Esophagus (tissue), 2 donors: ENCODE data around the gene FFAR4. TPM values are rescaled to one million over a fixed set of nuclear protein-coding genes. Genes with fewer than 3 reads are reported as not detected.

Source experiments
- H3K27ac ChIP-seq, 2 donors: one replicate each; pipeline ENCODE4 v1.5.1; 2013; ENCODE audit warnings: low read depth in 2 of 2, mild to moderate bottlenecking in 2 of 2, inconsistent platforms in 1 of 2, low read length in 1 of 2, moderate library complexity in 1 of 2
- H3K27me3 ChIP-seq, 2 donors: one replicate each; pipeline ENCODE4 v1.6.1; 2013; ENCODE audit warnings: low read length in 2 of 2, control low read depth in 1 of 2, mild to moderate bottlenecking in 1 of 2; ENCODE audit not compliant: insufficient read depth in 2 of 2, control insufficient read depth in 1 of 2
- H3K36me3 ChIP-seq, 2 donors: one replicate each; pipeline ENCODE4 v1.6.1; 2013; ENCODE audit warnings: low read length in 1 of 2; ENCODE audit not compliant: control insufficient read depth in 2 of 2, insufficient read depth in 2 of 2
- H3K4me1 ChIP-seq, 2 donors: one replicate each; pipeline ENCODE4 v1.6.1; 2013; ENCODE audit warnings: low read length in 1 of 2; ENCODE audit not compliant: control insufficient read depth in 2 of 2, insufficient read depth in 2 of 2
- H3K4me3 ChIP-seq, 2 donors: one replicate each; pipeline ENCODE4 v1.5.1; 2013; ENCODE audit warnings: low read length in 2 of 2, mild to moderate bottlenecking in 2 of 2, low read depth in 1 of 2, moderate library complexity in 1 of 2
- H3K9me3 ChIP-seq, 2 donors: one replicate each; pipeline ENCODE4 v1.6.1; 2013; ENCODE audit warnings: mild to moderate bottlenecking in 2 of 2, low read depth in 1 of 2, low read length in 1 of 2, moderate library complexity in 1 of 2; ENCODE audit not compliant: control insufficient read depth in 2 of 2, insufficient read depth in 1 of 2
- WGBS, 2 donors: extraction: QIAGEN DNeasy Blood & Tissue Kit; methylation state at CpG; one replicate each; pipeline ENCODE4 v1.1.7; 2013; 5-methylcytosine and 5-hydroxymethylcytosine counted together
- polyA plus RNA-seq, 2 donors: library from polyadenylated mRNA; stranded (reverse); fragments of 200-250 nt; gene quantifications; one replicate each; pipeline ENCODE4 v1.2.3, GENCODE V29; 2013
- donor health status: healthy with polysubstance abuse.
- donor health status: Bipolar disorder and iron deficiency.

The FFAR4 gene
- polyA plus RNA-seq, 2 donors = 0.08 to 0.15 TPM

- Histone ChIP-seq H3K9me3 (peaks cover 0 to 3% of the 10 kb centered on the region in 2 donors), H3K4me3 (no peak overlapping the region), H3K36me3 (no peaks in the 10 kb centered on the region), H3K4me1 (peaks cover 3 to 5% of the 10 kb centered on the region in 2 donors), H3K27me3 (peaks cover 8 to 10% of the 10 kb centered on the region in 2 donors), H3K27ac (no peak overlapping the region)
- WGBS, 2 donors = 89 to 93% methylated on average over 4 of the region's 4 CpGs
Observed at GRCh38 chr10:93596539-93596938, 30.1 kb downstream of the FFAR4 start.

GRCh38 chr10:93597075-93597599 lies 30.7 kb downstream of the FFAR4 start:
- Histone ChIP-seq H3K27me3 (peaks cover 10% of the 10 kb centered on the region in 2 donors), H3K36me3 (no peaks in the 10 kb centered on the region), H3K9me3 (peaks cover 0 to 3% of the 10 kb centered on the region in 2 donors), H3K4me1 (peaks cover 3 to 5% of the 10 kb centered on the region in 2 donors), H3K27ac (no peak overlapping the region), H3K4me3 (no peak overlapping the region)
- 87% methylated on average over 1 of the region's 1 CpG for WGBS, 2 donors

DNA sequence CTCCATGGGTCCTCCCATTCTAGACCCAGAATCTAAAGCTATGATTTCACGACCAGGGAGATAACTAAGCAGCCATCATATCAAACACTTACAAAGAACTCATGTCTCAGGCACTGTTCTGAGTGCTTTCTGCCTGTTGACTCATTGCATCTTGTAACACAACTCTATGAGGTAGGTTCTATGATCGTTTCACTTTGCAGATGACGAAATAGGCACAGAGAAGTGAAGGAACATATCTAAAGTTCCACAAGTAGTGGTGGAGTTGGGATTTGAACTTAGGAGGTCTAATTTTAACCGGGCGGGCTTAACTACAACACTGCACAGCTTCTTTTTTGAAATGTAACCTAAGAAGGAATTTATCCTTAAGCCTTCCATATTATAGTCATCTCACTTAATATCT lies 31.7 kb downstream of the FFAR4 start:
- Histone ChIP-seq H3K4me3 (no peak overlapping the region), H3K36me3 (no peaks in the 10 kb centered on the region), H3K4me1 (peaks cover 3 to 5% of the 10 kb centered on the region in 2 donors), H3K27me3 (peaks cover 10% of the 10 kb centered on the region in 2 donors), H3K9me3 (peaks cover 0 to 3% of the 10 kb centered on the region in 2 donors), H3K27ac (no peak overlapping the region)
- WGBS, 2 donors = 86 to 88% methylated on average over 5 of the region's 5 CpGs

- Histone ChIP-seq H3K4me1 (peaks cover 3 to 5% of the 10 kb centered on the region in 2 donors), H3K27ac (no peak overlapping the region), H3K4me3 (no peak overlapping the region), H3K36me3 (no peaks in the 10 kb centered on the region), H3K27me3 (peaks cover 10% of the 10 kb centered on the region in 2 donors), H3K9me3 (peaks cover 0 to 3% of the 10 kb centered on the region in 2 donors)
- WGBS, 2 donors = 50 to 66% methylated on average over 1 of the region's 1 CpG
Observed at GRCh38 chr10:93599335-93599734, 32.9 kb downstream of the FFAR4 start.

GRCh38 chr10:93599778-93600177 lies 33.3 kb downstream of the FFAR4 start:
- no peak overlapping the region for H3K4me3 ChIP-seq
- WGBS, 2 donors = 86 to 90% methylated on average over 4 of the region's 4 CpGs
- peaks cover 10% of the 10 kb centered on the region in 2 donors for H3K27me3 ChIP-seq
- H3K27ac ChIP-seq = no peak overlapping the region
- H3K36me3 ChIP-seq = no peaks in the 10 kb centered on the region
- peaks cover 3 to 5% of the 10 kb centered on the region in 2 donors for H3K4me1 ChIP-seq
- H3K9me3 ChIP-seq = peaks cover 0 to 3% of the 10 kb centered on the region in 2 donors

DNA sequence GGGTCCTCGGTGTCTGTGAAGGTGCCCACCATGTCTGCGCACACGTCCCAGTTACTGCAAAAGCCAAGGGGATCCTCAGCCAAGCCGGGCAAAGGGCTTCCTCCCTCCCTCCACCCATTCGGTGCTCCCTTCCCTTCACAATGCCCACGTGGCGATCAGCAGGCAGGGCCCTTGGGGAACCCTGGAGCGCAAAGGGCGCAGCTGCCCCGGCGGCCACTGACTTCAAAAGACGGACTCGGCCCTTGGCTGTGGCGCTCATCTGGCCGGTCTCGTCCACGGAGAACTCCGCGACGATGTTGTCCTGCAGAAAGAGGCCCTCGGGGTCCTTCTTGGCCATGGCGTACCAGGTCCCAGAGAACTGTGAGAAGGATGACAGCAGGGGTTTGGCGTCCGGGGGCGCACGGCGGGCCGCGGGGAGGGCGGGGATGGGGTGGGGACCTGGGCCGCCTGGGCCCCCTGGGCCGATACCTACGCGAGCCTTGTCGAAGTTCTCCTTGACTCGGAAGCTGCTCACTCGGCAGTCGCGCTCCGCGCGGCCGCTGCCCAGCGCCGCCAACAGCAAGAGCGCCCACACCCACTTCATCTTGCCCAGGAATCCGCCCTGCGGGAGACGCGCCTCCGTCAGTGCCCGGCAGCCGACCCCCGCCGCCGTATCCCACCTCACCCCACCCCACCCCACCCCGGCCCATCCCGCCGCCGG lies 34.1 kb downstream of the FFAR4 start:
- Histone ChIP-seq H3K4me1 (peaks cover 3 to 5% of the 10 kb centered on the region in 2 donors), H3K27me3 (peaks cover 10% of the 10 kb centered on the region in 2 donors), H3K27ac (no peak overlapping the region), H3K36me3 (no peaks in the 10 kb centered on the region), H3K9me3 (peaks cover 0 to under 1% of the 10 kb centered on the region in 2 donors), H3K4me3 (peak overlapping the region in 1 of 2 donors; percentile 26)
- 11 to 14% methylated on average over 53 to 60 of the region's 60 CpGs for WGBS, 2 donors

GRCh38 chr10:93601146-93601773 lies 34.8 kb downstream of the FFAR4 start, which contains the start of gene RBP4:
RBP4 (minus strand) TSS chr10:93601235; CDS start chr10:93601028, 207 bp downstream.
- H3K4me3 ChIP-seq = peak within 1 kb of the TSS; percentile 9 to 26
- peaks cover 10% of the 10 kb centered on the region in 2 donors for H3K27me3 ChIP-seq
- 3 to 4% methylated on average over 41 to 63 of the region's 63 CpGs for WGBS, 2 donors
- no peaks in the 10 kb centered on the region for H3K9me3 ChIP-seq
- no peak within 1 kb of the TSS for H3K27ac ChIP-seq
- H3K36me3 ChIP-seq = no peaks in the 10 kb centered on the region
- peaks cover 3 to 5% of the 10 kb centered on the region in 2 donors for H3K4me1 ChIP-seq

- peaks cover 10% of the 10 kb centered on the region in 2 donors for H3K27me3 ChIP-seq
- peaks cover 3 to 5% of the 10 kb centered on the region in 2 donors for H3K4me1 ChIP-seq
- no peak overlapping the region for H3K4me3 ChIP-seq
- WGBS, 2 donors = 12 to 21% methylated on average over 7 of the region's 7 CpGs
- H3K9me3 ChIP-seq = no peaks in the 10 kb centered on the region
- H3K27ac ChIP-seq = no peak overlapping the region
- H3K36me3 ChIP-seq = no peaks in the 10 kb centered on the region
Observed at GRCh38 chr10:93601774-93602162, 35.3 kb downstream of the FFAR4 start.

GRCh38 chr10:93603023-93603422 lies 36.6 kb downstream of the FFAR4 start:
- H3K4me3 ChIP-seq = no peak overlapping the region
- H3K27ac ChIP-seq = no peak overlapping the region
- H3K4me1 ChIP-seq = peaks cover 3 to 5% of the 10 kb centered on the region in 2 donors
- 86 to 89% methylated on average over 2 of the region's 2 CpGs for WGBS, 2 donors
- peaks cover 10% of the 10 kb centered on the region in 2 donors for H3K27me3 ChIP-seq
- H3K36me3 ChIP-seq = no peaks in the 10 kb centered on the region
- peaks cover 0 to 3% of the 10 kb centered on the region in 2 donors for H3K9me3 ChIP-seq
